Endodermal cell (in vitro differentiated cells): ENCODE results near the gene REEP1. TPM values are rescaled to one million over a fixed set of nuclear protein-coding genes. Genes with fewer than 3 reads are reported as not detected.
A peak's percentile ranks its signal among the peaks of the same experiment; 100 is the strongest.

Source experiments
- DNase-seq: peaks from one replicate; pipeline ENCODE4 v3.0.0-alpha.2; 2017
- H3K27ac ChIP-seq: 2 replicates; pipeline ENCODE4 v1.5.1; 2013; ENCODE audit warnings: mild to moderate bottlenecking, low read depth, low read length, moderate library complexity
- H3K27me3 ChIP-seq: 2 replicates; pipeline ENCODE4 v1.6.1; 2013; ENCODE audit warnings: mild to moderate bottlenecking, low read length, moderate library complexity; ENCODE audit not compliant: insufficient read depth, control insufficient read depth, poor library complexity, severe bottlenecking
- H3K36me3 ChIP-seq: 2 replicates; pipeline ENCODE4 v1.7.0; 2013; ENCODE audit warnings: mild to moderate bottlenecking, low read length, moderate library complexity; ENCODE audit not compliant: control insufficient read depth, insufficient read depth
- H3K4me1 ChIP-seq: one replicate; pipeline ENCODE4 v1.7.0; 2013; ENCODE audit warnings: low read length; ENCODE audit not compliant: control insufficient read depth, insufficient read depth
- H3K4me3 ChIP-seq: 2 replicates; pipeline ENCODE4 v1.5.1; 2013; ENCODE audit warnings: mild to moderate bottlenecking, low read length, moderate library complexity
- H3K9ac ChIP-seq: 2 replicates; pipeline ENCODE4 v1.6.1; 2013; ENCODE audit warnings: mild to moderate bottlenecking, low read length, moderate library complexity; ENCODE audit not compliant: poor library complexity, severe bottlenecking; ENCODE audit errors: extremely low read depth
- H3K9me3 ChIP-seq: 2 replicates; pipeline ENCODE4 v1.6.1; 2013; ENCODE audit warnings: mild to moderate bottlenecking, low read length, moderate library complexity; ENCODE audit not compliant: control insufficient read depth
- H3K27ac Mint-ChIP-seq: 2 replicates; pipeline ENCODE4 v1.8.0; 2020; ENCODE audit warnings: mixed read lengths
- H3K27me3 Mint-ChIP-seq: 2 replicates; pipeline ENCODE4 v1.8.0; 2021; ENCODE audit warnings: mild to moderate bottlenecking, mixed read lengths; ENCODE audit not compliant: insufficient read depth
- H3K36me3 Mint-ChIP-seq: 2 replicates; pipeline ENCODE4 v1.8.0; 2020; ENCODE audit warnings: low read depth, mixed read lengths
- H3K4me1 Mint-ChIP-seq: 2 replicates; pipeline ENCODE4 v1.8.0; 2020; ENCODE audit warnings: mixed read lengths
- H3K4me3 Mint-ChIP-seq: 2 replicates; pipeline ENCODE4 v1.8.0; 2020; ENCODE audit warnings: mild to moderate bottlenecking, moderate library complexity, mixed read lengths
- H3K9me3 Mint-ChIP-seq: 2 replicates; pipeline ENCODE4 v1.8.0; 2020; ENCODE audit warnings: mild to moderate bottlenecking, mixed read lengths
- WGBS, 2 experiments: methylation state at CpG; one replicate each; pipeline versions ENCODE4 v1.1.5 to v1.1.7; 2013; ENCODE audit warnings: missing lambda C conversion rate in 2 of 2, mixed read lengths in 1 of 2; ENCODE audit not compliant: insufficient coverage in 1 of 2, insufficient read length in 1 of 2; 5-methylcytosine and 5-hydroxymethylcytosine counted together
- long read RNA-seq, 4 experiments: library from polyadenylated mRNA in 2 of 4; library from RNA in 1 of 4; library from capped mRNA in 1 of 4; stranded (forward) in 3 of 4; unstranded in 1 of 4; transcript quantifications; one replicate each; pipeline ENCODE4 v2.0.0, GENCODE V29; 2020 to 2021; ENCODE audit warnings: inconsistent platforms in 1 of 4
- polyA plus RNA-seq, 2 experiments: library from polyadenylated mRNA; stranded (reverse); fragments of 50-300 nt; gene quantifications; one replicate each; pipeline ENCODE4 v1.2.3, GENCODE V29; 2013
- total RNA-seq, 2 donors: library from RNA; stranded (reverse); fragmentation: NEBNext Ultra II Directional in 1 of 2; extraction: Animal tissue kit (Norgen Biotek cat#: 25700) in 1 of 2; gene quantifications; 2 replicates in 1 of 2; 3 replicates in 1 of 2; pipeline ENCODE4 v1.2.1, GENCODE V29; 2021
- TF ChIP-seq, protein P1 (sequence below): fragments of 200-600 bp; sonication (generic); conservative IDR thresholded peaks from 2 replicates; pipeline ENCODE4 v1.5.0; 2021; ENCODE audit warnings: antibody characterized with exemption, mild to moderate bottlenecking

Gene REEP1, protein sequence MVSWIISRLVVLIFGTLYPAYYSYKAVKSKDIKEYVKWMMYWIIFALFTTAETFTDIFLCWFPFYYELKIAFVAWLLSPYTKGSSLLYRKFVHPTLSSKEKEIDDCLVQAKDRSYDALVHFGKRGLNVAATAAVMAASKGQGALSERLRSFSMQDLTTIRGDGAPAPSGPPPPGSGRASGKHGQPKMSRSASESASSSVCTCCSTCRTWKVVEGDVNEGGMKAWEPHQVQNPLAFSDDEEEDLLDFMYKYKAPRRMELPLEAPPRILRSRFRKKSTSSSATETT
- 1 to 10 TPM; 2.9 to 3.8 TPM for total RNA-seq
- 5.9 TPM for polyA plus RNA-seq (2013, experiment 1 of 2)
- polyA plus RNA-seq (2013, experiment 2 of 2) = 4.2 TPM
- long read RNA-seq, experiment 1 = 0 reads
- long read RNA-seq, experiment 2, transcript REEP1-201 (7 exons, 3,857 nt) = major isoform, 7 of 8 reads
- long read RNA-seq, experiment 2, partial matches to known transcripts = 1 of 8 reads
- long read RNA-seq, experiment 2, other reads (novel, unspliced or antisense) = 0 of 8 reads
- long read RNA-seq, experiment 3, transcript REEP1-201 (7 exons, 3,857 nt) = major isoform, 5 of 7 reads
- long read RNA-seq, experiment 3, partial matches to known transcripts = 0 of 7 reads
- long read RNA-seq, experiment 3, other reads (novel, unspliced or antisense) = 0 of 7 reads
- long read RNA-seq, experiment 4, partial matches to known transcripts = 0 of 4 reads
- long read RNA-seq, experiment 4, other reads (novel, unspliced or antisense) = 4 of 4 reads

DNA sequence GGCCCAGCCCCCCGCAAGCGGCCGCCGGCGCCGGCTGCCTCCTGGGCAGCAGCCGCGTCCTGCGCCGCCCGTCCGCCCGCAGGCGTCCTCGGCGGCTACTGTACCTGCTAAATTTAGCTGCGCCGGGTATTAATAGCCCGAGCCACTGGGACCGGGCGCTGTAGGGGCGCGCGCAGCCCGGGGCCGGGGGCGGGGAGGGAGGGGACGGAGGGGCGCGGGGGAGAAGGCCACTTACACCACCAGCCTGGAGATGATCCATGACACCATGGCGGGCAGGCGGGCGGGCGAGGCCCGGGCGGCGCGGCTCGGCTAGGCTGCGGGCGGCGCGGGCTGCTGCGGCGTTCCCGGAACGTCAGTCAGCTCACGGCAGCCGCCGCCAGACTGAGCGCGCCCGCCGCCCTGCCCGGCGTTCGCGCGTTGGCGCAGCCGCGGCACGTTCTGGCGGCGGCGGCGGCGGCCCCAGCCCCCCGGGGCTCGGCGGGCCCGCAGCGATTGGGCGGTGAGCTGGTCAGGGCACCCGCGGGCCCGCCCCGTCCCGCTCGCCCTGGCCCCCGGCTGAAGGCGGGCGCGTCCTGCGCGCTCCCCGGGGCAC lies at the start of gene REEP1:
REEP1 (minus strand) TSS at position 383 of the 592 bp plus-strand sequence; CDS start at position 267, 116 bp downstream.
- no peak within 1 kb of the TSS for H3K27ac Mint-ChIP-seq
- H3K4me1 ChIP-seq = peaks cover 12% of the 10 kb centered on the region
- DNase-seq = peak; percentile 81
- no peaks in the 10 kb centered on the region for H3K36me3 Mint-ChIP-seq
- H3K27me3 ChIP-seq = peaks cover 86% of the 10 kb centered on the region
- peaks cover 17% of the 10 kb centered on the region for H3K9me3 Mint-ChIP-seq
- 0 to 2% methylated on average over 11 to 87 of the region's 87 CpGs for WGBS, 2 experiments
- peak within 1 kb of the TSS; percentile 74 for H3K4me3 ChIP-seq
- no peaks in the 10 kb centered on the region for H3K36me3 ChIP-seq
- TF ChIP-seq, protein P1, sequence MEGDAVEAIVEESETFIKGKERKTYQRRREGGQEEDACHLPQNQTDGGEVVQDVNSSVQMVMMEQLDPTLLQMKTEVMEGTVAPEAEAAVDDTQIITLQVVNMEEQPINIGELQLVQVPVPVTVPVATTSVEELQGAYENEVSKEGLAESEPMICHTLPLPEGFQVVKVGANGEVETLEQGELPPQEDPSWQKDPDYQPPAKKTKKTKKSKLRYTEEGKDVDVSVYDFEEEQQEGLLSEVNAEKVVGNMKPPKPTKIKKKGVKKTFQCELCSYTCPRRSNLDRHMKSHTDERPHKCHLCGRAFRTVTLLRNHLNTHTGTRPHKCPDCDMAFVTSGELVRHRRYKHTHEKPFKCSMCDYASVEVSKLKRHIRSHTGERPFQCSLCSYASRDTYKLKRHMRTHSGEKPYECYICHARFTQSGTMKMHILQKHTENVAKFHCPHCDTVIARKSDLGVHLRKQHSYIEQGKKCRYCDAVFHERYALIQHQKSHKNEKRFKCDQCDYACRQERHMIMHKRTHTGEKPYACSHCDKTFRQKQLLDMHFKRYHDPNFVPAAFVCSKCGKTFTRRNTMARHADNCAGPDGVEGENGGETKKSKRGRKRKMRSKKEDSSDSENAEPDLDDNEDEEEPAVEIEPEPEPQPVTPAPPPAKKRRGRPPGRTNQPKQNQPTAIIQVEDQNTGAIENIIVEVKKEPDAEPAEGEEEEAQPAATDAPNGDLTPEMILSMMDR = no peak
- peaks cover 37% of the 10 kb centered on the region for H3K4me1 Mint-ChIP-seq
- peaks cover 78% of the 10 kb centered on the region for H3K27me3 Mint-ChIP-seq
- peaks cover 20% of the 10 kb centered on the region for H3K9me3 ChIP-seq
- no peak within 1 kb of the TSS for H3K27ac ChIP-seq
- H3K9ac ChIP-seq = no peak within 1 kb of the TSS
- peak within 1 kb of the TSS; percentile 65 for H3K4me3 Mint-ChIP-seq

DNA sequence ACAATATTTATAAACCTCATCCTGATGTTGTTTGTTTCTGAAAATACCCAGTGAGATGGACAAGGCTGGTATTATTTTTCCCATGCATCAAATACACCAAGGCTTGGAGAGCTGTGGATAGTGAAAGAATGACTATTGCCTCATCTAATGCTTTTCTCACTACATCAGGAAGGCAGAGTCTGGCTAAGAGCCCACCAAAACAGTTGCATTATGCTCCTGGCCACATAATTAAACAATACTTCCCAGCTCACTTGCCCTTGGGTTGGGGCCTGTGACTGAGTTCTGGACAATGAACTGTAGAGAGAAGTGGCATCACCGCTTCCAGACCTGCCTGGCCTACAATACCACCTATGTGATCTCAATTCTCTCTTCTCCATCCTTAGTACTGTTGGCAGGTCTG lies 46.4 kb upstream of the REEP1 start:
- Mint-ChIP-seq H3K36me3 (no peaks in the 10 kb centered on the region), H3K27ac (no peak overlapping the region), H3K27me3 (peaks cover 6% of the 10 kb centered on the region), H3K4me1 (peaks cover 2% of the 10 kb centered on the region), H3K4me3 (no peak overlapping the region), H3K9me3 (no peaks in the 10 kb centered on the region)
- H3K9me3 ChIP-seq = no peaks in the 10 kb centered on the region
- no peaks in the 10 kb centered on the region for H3K36me3 ChIP-seq
- no peak overlapping the region for H3K4me3 ChIP-seq
- no peaks in the 10 kb centered on the region for H3K27me3 ChIP-seq
- no peak for DNase-seq
- H3K9ac ChIP-seq = no peak overlapping the region
- H3K4me1 ChIP-seq = no peaks in the 10 kb centered on the region
- H3K27ac ChIP-seq = no peak overlapping the region
- 45% methylated on average over 1 of the region's 1 CpG; no CpG with 5 or more reads in 1 of the 2 experiments for WGBS, 2 experiments
- TF ChIP-seq, protein P1 = no peak

DNA sequence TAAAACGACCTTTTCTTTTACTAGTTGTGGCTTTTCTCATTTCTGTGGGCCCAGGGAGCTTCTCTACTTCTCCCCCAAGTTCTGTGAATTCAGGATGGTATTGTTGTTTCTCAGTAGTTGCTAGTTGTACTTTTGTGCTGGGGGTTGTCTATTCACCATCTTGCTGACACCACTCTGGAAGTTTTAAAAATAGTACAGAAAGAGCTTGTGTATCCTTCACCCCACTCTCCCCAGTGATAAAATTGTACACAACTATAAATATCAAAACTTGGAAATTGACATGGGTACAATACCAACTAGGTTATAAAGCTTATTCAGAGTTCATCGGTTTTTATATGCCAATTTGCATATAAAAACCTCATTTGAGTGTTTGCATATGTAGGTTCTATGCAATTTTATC lies 45.3 kb upstream of the REEP1 start:
- H3K36me3 Mint-ChIP-seq = no peaks in the 10 kb centered on the region

More for the DNA sequence above, 45.3 kb upstream of the REEP1 start:
- TF ChIP-seq, protein P1 = no peak
- WGBS, 2 experiments = 78% methylated on average over 2 of the region's 2 CpGs; no CpG with 5 or more reads in 1 of the 2 experiments
- H3K4me1 ChIP-seq = no peaks in the 10 kb centered on the region
- H3K4me1 Mint-ChIP-seq = peaks cover 2% of the 10 kb centered on the region
- no peak for DNase-seq
- no peaks in the 10 kb centered on the region for H3K9me3 Mint-ChIP-seq
- no peak overlapping the region for H3K9ac ChIP-seq
- no peak overlapping the region for H3K27ac Mint-ChIP-seq
- H3K4me3 ChIP-seq = no peak overlapping the region
- no peaks in the 10 kb centered on the region for H3K9me3 ChIP-seq
- no peaks in the 10 kb centered on the region for H3K27me3 ChIP-seq
- peaks cover 6% of the 10 kb centered on the region for H3K27me3 Mint-ChIP-seq
- no peak overlapping the region for H3K4me3 Mint-ChIP-seq
- H3K36me3 ChIP-seq = no peaks in the 10 kb centered on the region
- no peak overlapping the region for H3K27ac ChIP-seq
